C4-2B (cell line): ENCODE data around the gene REEP1.

Source experiments
- H3K27ac ChIP-seq: fragments of 450-650 bp; 2 replicates; pipeline ENCODE4 v1.5.1; 2017
- ZFX ChIP-seq: fragments of 450-650 bp; IDR thresholded peaks from 2 replicates; pipeline ENCODE4 v1.6.1; 2017
- TF ChIP-seq, protein P1 (sequence below): fragments of 450-650 bp; conservative IDR thresholded peaks from 2 replicates; pipeline ENCODE4 v1.5.1; 2017; ENCODE audit warnings: mild to moderate bottlenecking

Gene REEP1

DNA sequence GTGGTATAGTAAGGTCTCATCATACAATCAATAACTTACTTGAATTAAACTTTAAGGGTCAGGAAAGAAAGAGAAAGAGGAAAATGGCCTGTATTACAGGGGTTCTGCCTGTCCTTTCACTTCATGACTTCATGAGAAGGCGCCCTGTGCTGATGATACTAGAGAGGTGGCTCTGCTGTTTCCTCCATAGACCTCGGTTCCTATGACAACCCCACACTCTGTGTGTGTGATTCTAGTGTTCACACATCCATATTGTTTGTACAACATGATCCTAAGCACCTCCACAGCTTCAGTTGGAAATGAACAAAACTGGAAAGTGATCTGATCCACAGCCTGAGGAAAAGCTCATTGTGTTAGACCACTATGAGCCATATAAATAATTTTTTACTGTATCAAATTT, 7.0 kb upstream of the REEP1 start:
- TF ChIP-seq, protein P1, sequence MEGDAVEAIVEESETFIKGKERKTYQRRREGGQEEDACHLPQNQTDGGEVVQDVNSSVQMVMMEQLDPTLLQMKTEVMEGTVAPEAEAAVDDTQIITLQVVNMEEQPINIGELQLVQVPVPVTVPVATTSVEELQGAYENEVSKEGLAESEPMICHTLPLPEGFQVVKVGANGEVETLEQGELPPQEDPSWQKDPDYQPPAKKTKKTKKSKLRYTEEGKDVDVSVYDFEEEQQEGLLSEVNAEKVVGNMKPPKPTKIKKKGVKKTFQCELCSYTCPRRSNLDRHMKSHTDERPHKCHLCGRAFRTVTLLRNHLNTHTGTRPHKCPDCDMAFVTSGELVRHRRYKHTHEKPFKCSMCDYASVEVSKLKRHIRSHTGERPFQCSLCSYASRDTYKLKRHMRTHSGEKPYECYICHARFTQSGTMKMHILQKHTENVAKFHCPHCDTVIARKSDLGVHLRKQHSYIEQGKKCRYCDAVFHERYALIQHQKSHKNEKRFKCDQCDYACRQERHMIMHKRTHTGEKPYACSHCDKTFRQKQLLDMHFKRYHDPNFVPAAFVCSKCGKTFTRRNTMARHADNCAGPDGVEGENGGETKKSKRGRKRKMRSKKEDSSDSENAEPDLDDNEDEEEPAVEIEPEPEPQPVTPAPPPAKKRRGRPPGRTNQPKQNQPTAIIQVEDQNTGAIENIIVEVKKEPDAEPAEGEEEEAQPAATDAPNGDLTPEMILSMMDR: no peak
- no peak for TF ChIP-seq ZFX
- no peak overlapping the region for H3K27ac ChIP-seq

DNA sequence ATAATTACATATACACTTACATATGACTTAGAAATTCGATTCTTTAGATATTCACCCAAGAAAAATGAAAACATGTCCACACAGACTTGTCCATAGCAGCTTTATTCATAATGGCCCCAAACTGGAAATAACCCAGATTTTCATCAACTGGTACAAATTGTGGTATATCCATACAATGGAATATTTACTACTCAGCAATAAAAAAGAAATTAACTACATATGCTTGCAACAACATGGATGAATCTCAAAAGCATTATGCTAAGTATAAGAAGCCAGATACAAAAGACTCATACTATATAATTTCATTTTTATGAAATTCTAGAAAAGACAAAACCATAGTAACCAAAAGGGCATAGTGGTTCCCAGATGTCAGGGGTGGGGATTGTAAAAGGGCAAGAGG, 5.1 kb upstream of the REEP1 start:
- TF ChIP-seq ZFX: no peak
- TF ChIP-seq, protein P1: no peak

DNA sequence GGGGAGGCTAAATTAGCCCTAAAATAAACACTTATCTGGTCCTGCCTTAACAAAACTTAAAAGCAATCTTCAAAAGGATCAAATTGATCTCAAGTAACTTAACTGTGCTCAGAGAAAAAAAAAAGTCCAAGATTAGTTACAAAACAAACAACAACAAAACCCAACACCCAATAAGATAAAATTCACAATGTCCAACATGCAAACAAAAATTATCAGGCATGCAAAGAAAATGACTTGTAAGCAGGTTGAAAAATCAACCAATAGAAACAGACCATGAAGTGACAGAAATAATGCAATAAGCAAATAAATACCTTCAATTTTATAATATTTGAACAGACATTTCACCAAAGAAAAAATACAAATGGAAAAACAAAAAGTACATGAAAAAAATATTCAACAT, 4.0 kb upstream of the REEP1 start:
- H3K27ac ChIP-seq: no peak overlapping the region
- TF ChIP-seq ZFX: no peak
- TF ChIP-seq, protein P1: no peak

More for the DNA sequence above, 5.1 kb upstream of the REEP1 start:
- no peak overlapping the region for H3K27ac ChIP-seq

DNA sequence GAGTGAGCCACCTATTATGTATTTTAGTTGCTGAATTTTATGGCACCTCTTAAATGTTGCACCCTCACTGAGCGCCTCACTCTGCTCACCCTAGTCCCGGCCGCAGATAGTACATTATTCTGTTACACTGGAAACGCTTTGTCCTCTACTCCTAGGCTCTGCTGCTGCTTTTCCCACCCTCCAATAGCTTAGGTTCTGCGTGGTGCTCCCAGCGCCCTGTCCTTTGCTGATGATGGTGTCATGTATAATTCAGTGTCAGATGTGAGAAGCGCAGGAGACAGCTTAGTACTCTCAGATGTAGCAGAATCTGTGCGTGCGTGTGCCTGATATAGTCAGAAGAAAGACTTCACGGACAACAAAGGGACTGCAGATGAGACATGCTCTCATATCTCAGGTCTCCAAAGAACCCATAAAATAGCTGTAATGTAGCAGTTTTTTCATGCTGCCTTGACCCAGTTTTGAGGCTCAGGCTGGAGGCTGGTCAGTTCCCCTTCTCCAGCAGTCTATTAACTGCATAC, 1.4 kb upstream of the REEP1 start:
- TF ChIP-seq, protein P1: no peak
- TF ChIP-seq ZFX: no peak
- H3K27ac ChIP-seq: no peak overlapping the region

DNA sequence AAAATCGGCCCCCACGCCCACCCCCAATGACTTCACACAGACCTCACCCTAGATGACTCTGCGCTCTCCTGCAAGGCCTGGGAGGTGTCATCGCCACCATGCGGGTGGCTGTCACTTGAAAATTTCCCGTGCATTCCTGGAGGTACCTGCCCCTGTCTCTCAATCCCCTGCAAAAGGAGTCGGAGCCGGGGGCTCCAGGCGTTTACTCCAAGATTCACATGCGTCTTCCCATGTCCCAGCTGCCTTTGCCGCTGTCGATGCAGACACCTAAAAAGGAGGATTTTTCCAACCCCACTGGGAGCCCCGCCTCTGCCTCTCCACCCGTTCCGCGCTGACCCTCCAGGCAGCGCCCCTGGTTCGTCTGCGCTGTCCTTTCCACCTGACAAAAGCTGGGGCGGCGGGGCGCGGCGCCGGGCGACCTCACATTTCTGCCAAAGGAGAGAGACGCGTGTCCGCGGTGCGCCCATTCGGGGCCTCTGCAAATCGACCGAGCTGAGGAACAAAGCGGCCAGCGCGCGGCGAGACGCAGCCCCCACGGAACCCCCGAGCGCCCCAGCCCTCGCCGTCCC, 667 bp downstream of the REEP1 start:
- H3K27ac ChIP-seq: no peak overlapping the region
- TF ChIP-seq, protein P1: no peak
- TF ChIP-seq ZFX: no peak

DNA sequence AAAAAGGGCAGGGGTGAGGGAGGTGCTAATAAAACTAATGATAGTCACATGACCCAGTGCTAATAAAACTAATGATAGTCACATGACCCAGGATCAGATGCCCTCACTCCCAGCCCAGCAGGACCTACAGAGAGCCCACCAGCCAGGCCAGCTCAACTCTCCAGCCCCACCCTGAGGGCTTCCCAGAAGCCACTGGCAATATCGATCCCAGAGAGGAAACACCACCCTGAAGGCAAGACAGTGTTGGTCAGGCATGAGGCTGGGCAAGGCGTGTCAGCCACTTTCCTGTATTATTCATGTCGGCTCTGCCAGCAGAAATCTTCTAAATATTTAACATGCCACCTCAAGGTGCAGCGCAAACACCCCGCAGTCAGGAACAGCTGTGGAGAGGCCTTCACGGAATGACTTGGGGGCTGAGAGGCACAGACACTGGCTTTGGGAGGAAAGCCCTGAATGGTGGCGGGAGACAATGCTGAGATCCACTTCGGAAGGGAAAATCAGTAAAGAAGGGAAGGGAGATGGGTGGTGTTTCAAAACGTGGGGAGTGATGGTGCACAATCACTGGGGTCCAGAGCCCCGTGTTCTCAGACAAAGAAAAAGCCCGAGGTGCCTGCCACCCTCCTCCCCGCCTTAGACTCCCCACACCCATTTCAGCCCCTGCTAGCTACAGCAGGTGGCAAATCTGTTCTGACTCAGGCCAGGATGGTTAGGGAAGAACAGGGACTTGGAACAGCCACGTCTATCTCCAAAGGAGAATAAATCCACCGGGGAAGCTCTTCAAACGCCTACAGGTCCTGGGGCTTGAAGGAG, 1.4 kb downstream of the REEP1 start:
- no peak overlapping the region for H3K27ac ChIP-seq
- TF ChIP-seq, protein P1: no peak
- no peak for TF ChIP-seq ZFX

DNA sequence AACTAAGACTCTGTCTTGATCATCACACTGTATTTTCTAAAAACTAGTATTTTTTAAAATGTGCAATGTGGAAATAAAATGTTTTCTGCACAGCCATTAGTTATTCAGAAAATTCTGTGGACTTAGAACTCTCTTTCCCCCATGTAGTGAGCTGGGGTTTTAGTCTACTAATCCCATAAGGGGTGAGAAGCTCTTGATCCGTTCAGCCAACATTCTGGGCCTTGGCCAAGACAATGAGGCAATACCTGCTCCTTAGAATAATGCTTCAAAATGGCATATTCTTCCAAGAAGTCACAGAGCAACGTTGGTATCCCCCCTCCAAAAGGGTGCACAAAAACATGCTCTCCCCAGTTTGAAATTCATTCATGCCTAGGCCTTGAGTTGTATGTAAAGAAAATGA, 4.0 kb downstream of the REEP1 start:
- TF ChIP-seq ZFX: no peak
- TF ChIP-seq, protein P1: no peak
- no peak overlapping the region for H3K27ac ChIP-seq
